GM19351 (cell line): Measurements from ENCODE around the gene SMG7.

Source experiments
- ATAC-seq: cut with Tn5 transposase; IDR thresholded peaks from one replicate; pipeline ENCODE4 v1.9.1; 2021; ENCODE audit warnings: mild to moderate bottlenecking, moderate library complexity; ENCODE audit not compliant: unreplicated experiment

Gene SMG7

DNA sequence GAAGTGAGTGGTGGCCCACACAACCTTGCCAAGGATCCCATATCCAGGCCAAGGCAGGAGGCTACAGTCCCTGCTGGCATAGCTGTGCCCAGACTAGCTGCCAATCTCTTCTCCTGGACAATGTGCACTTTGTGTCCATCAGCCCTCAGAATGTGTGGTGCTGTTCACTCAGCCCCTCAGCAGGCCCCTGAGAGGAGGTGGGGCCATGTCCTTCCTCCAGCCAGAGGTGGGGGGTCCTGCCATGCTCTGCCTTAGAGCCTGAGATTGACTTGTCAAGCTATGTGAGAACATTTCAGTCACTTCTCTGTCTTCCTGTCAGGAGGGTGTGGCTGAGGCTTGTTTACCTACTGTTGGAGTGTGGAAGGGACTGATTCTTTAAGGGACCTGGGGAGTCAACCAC, 116.5 kb downstream of the SMG7 start:
- ATAC-seq, result no peak

- ATAC-seq, result no peak
Measured at GRCh38 chr1:183589384-183589783, 117.1 kb downstream of the SMG7 start.

GRCh38 chr1:183589874-183590243, 117.6 kb downstream of the SMG7 start:
- no peak for ATAC-seq

- peak; percentile 74 for ATAC-seq
Measured at GRCh38 chr1:183590244-183591191, 118.2 kb downstream of the SMG7 start, which contains the start of gene NCF2. NCF2 (minus strand) TSS chr1:183590459; CDS start chr1:183590329, 130 bp downstream.

- no peak for ATAC-seq
Measured at GRCh38 chr1:183592733-183593132, 120.4 kb downstream of the SMG7 start.

- ATAC-seq, result peak; percentile 51
Measured at GRCh38 chr1:183593356-183593755, 121.1 kb downstream of the SMG7 start.

- ATAC-seq, result no peak
Measured at GRCh38 chr1:183595537-183595936, 123.2 kb downstream of the SMG7 start.

GRCh38 chr1:183596500-183596899, 124.2 kb downstream of the SMG7 start:
- ATAC-seq, result no peak

- no peak for ATAC-seq
Measured at GRCh38 chr1:183597656-183598347, 125.5 kb downstream of the SMG7 start.

DNA sequence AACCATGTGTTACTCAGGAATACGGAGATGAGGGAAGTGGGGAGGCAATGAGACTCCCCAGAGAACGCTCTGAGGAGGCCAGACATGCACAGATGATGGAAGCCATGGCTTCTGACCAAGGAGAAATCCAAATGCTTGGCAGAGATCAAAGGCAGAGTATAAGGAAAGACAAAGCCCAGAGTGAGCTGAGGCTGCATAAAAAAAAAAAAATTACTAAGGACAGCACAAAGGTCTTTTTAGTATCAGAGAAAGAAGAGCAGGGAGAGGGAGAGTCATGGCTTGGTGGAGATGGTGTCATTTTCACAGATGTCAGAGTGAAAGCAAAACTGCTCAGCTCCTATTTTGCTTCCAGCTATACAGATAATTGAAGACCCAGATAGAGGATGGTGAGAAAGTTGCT, 126.1 kb downstream of the SMG7 start:
- ATAC-seq, result peak; percentile 64

- no peak for ATAC-seq
Measured at GRCh38 chr1:183600136-183600535, 127.8 kb downstream of the SMG7 start.

DNA sequence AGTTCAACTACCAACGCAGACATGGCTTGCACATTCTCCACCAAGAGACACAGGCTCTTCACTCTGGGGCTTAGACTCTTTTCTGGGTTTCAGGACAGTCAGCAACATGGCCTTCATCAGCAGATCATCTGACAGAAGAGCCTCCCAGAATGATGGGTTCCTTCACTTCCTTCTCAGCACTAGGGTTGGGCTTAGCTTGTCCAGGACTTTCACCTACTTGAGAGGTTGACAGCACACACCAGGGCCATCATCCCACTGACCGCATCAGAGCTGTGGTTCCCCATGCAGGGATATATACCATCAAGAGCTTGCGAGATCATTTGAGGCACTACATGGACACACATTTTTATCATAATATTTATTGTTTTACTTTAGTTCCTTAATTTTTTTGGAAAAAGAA, 128.3 kb downstream of the SMG7 start:
- no peak for ATAC-seq

GRCh38 chr1:183602510-183602909, 130.2 kb downstream of the SMG7 start:
- no peak for ATAC-seq
